NCI-H460 (cell line): Measurements from ENCODE around the gene PMF1. TPM values are rescaled to one million over a fixed set of nuclear protein-coding genes. Genes with fewer than 3 reads are reported as not detected.
"Not testable (repeated sequence)": the region's sequence is repeated elsewhere in the genome, so short reads cannot be mapped to it uniquely, and the experiment has no call there.

Source experiments
- DNase-seq: peaks from one replicate; pipeline ENCODE4 v3.0.0-alpha.2; 2016; ENCODE audit warnings: low read depth; ENCODE audit errors: extremely low read depth
- total RNA-seq: library from RNA; depleted of rRNA; stranded (reverse); fragments of >200 nt; shearing (Covaris generic); gene quantifications from 2 replicates; pipeline ENCODE4 v1.2.3, GENCODE V29; 2014

The PMF1 gene
- total RNA-seq, 1 experiment from 2014 or later: 47.5 TPM

- DNase-seq: no peak
Observed at GRCh38 chr1:156194300-156194652, 18.5 kb upstream of the PMF1 start.

- no peak for DNase-seq
Observed at GRCh38 chr1:156195853-156196252, 17.0 kb upstream of the PMF1 start.

- no peak for DNase-seq
Observed at GRCh38 chr1:156196445-156196844, 16.4 kb upstream of the PMF1 start.

GRCh38 chr1:156198831-156199349, 13.9 kb upstream of the PMF1 start:
- no peak for DNase-seq

- DNase-seq: no peak
Observed at GRCh38 chr1:156200044-156200443, 12.8 kb upstream of the PMF1 start.

GRCh38 chr1:156203331-156203730, 9.5 kb upstream of the PMF1 start:
- no peak for DNase-seq

- DNase-seq: no peak
Observed at GRCh38 chr1:156204686-156205085, 8.1 kb upstream of the PMF1 start.

- no peak for DNase-seq
Observed at GRCh38 chr1:156211243-156211642, 1.6 kb upstream of the PMF1 start.

GRCh38 chr1:156212130-156212529, 677 bp upstream of the PMF1 start:
- no peak for DNase-seq

GRCh38 chr1:156213644-156213966, 798 bp downstream of the PMF1 start:
- no peak for DNase-seq

GRCh38 chr1:156214024-156214748, 1.4 kb downstream of the PMF1 start:
- peak; percentile 41 for DNase-seq

- not testable (repeated sequence) for DNase-seq
Observed at GRCh38 chr1:156216361-156217086, 3.7 kb downstream of the PMF1 start.

GRCh38 chr1:156217871-156218270, 5.1 kb downstream of the PMF1 start:
- DNase-seq: no peak

- DNase-seq: no peak
Observed at GRCh38 chr1:156220226-156220625, 7.4 kb downstream of the PMF1 start.

GRCh38 chr1:156221986-156222692, 9.3 kb downstream of the PMF1 start:
- DNase-seq: no peak

GRCh38 chr1:156225677-156226014, 12.8 kb downstream of the PMF1 start:
- DNase-seq: no peak

- no peak for DNase-seq
Observed at GRCh38 chr1:156226116-156226538, 13.3 kb downstream of the PMF1 start.

GRCh38 chr1:156226782-156227181, 14.0 kb downstream of the PMF1 start:
- DNase-seq: no peak

GRCh38 chr1:156228501-156228900, 15.7 kb downstream of the PMF1 start:
- DNase-seq: no peak

- no peak for DNase-seq
Observed at GRCh38 chr1:156229809-156230472, 17.1 kb downstream of the PMF1 start.

GRCh38 chr1:156230473-156230837, 17.6 kb downstream of the PMF1 start:
- no peak for DNase-seq
